Endometrium (tissue), 2 donors: ENCODE measurements around the gene TIMD4.

Experiments
- FAIRE-seq: peaks from 2 replicates; lab custom pipeline; 2012; peaks lifted over from hg19 to GRCh38; lab: Jason Lieb, UNC
- donor health status: control.
- donor health status: control.

The TIMD4 gene

GRCh38 chr5:156920861-156921431 lies 42.1 kb downstream of the TIMD4 start:
- no peak for FAIRE-seq

- no peak for FAIRE-seq
Measured at GRCh38 chr5:156920042-156920860, 42.8 kb downstream of the TIMD4 start.

GRCh38 chr5:156918311-156918845 lies 44.6 kb downstream of the TIMD4 start:
- no peak for FAIRE-seq

- FAIRE-seq = no peak
Measured at GRCh38 chr5:156914371-156914737, 48.7 kb downstream of the TIMD4 start.

GRCh38 chr5:156913719-156914370 lies 49.2 kb downstream of the TIMD4 start:
- FAIRE-seq = no peak

GRCh38 chr5:156913355-156913718 lies 49.7 kb downstream of the TIMD4 start:
- no peak for FAIRE-seq

GRCh38 chr5:156912869-156913268 lies 50.2 kb downstream of the TIMD4 start:
- no peak for FAIRE-seq

GRCh38 chr5:156909180-156909579 lies 53.8 kb downstream of the TIMD4 start:
- FAIRE-seq = no peak

- FAIRE-seq = no peak
Measured at GRCh38 chr5:156907667-156908066, 55.4 kb downstream of the TIMD4 start.

- no peak for FAIRE-seq
Measured at GRCh38 chr5:156906807-156907206, 56.2 kb downstream of the TIMD4 start.

- FAIRE-seq = no peak
Measured at GRCh38 chr5:156896546-156896945, 66.5 kb downstream of the TIMD4 start.

- FAIRE-seq = no peak
Measured at GRCh38 chr5:156893517-156893916, 69.5 kb downstream of the TIMD4 start.

- no peak for FAIRE-seq
Measured at GRCh38 chr5:156892864-156893263, 70.2 kb downstream of the TIMD4 start.

GRCh38 chr5:156892223-156892622 lies 70.8 kb downstream of the TIMD4 start:
- no peak for FAIRE-seq

- FAIRE-seq = no peak
Measured at GRCh38 chr5:156888520-156888919, 74.5 kb downstream of the TIMD4 start.

GRCh38 chr5:156883316-156883875 lies 79.6 kb downstream of the TIMD4 start:
- no peak for FAIRE-seq

- FAIRE-seq = no peak
Measured at GRCh38 chr5:156879665-156880285, 83.3 kb downstream of the TIMD4 start.

GRCh38 chr5:156871212-156871611 lies 91.8 kb downstream of the TIMD4 start:
- no peak for FAIRE-seq

- FAIRE-seq = no peak
Measured at GRCh38 chr5:156870498-156870839, 92.6 kb downstream of the TIMD4 start.
